GM12865 (cell line): Measurements from ENCODE around the gene IRS2.

Source experiments
- DNase-seq: peaks from one replicate; pipeline ENCODE4 v3.0.0; 2010; ENCODE audit warnings: low read depth
- H3K4me3 ChIP-seq: 2 replicates; pipeline ENCODE4 v1.5.1; 2011; ENCODE audit warnings: mild to moderate bottlenecking, low read depth, low read length, control low read depth
- CTCF ChIP-seq: IDR thresholded peaks from 2 replicates; pipeline ENCODE4 v1.5.1; 2011; ENCODE audit warnings: low read length, control low read depth, low read depth, inconsistent platforms; ENCODE audit not compliant: insufficient read depth; ENCODE audit errors: missing control alignments

IRS2 gene

GRCh38 chr13:109758937-109759480 is 27.4 kb downstream of the IRS2 start:
- no peak for TF ChIP-seq CTCF
- no peak for DNase-seq
- no peak overlapping the region for H3K4me3 ChIP-seq

DNA sequence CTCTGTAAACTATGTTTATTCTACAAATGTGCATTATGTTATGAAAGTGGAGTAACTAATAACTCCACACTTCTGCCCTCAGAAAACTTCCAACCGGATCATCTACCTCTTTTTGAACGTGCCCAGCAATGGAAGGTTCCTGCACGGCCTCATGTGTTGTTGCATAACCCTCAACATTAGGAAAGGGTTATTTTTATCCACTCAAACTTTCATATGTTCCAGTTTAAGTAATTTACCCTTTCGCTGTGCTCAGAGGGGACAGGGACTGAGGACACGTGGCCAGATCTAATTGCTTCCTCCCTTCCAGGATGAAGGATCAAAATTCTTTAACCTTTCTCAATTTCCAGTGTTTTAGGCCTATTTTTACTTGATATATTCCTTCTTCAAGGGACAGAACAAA is 29.6 kb downstream of the IRS2 start:
- no peak for TF ChIP-seq CTCF
- DNase-seq: no peak
- H3K4me3 ChIP-seq: no peak overlapping the region

DNA sequence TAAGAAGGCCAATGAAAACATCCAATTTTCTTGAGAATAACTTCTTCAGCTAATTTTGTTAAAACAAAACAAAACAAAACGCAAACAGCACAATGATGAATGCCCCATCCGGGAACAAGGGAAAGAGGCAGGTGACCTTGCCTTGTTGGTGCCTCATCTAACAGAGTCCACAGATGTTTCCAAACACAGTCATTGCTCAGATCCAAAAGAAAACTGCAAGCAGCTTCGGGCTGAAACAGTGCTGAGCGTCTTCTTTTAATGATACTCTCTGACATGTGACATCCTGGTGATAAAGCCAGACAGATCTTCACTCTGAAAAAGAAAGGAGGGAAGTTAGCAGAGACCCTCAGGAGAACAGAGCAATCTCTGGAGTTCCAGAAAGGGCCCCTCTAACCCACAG is 30.4 kb downstream of the IRS2 start:
- DNase-seq: no peak
- no peak for TF ChIP-seq CTCF
- H3K4me3 ChIP-seq: no peak overlapping the region

DNA sequence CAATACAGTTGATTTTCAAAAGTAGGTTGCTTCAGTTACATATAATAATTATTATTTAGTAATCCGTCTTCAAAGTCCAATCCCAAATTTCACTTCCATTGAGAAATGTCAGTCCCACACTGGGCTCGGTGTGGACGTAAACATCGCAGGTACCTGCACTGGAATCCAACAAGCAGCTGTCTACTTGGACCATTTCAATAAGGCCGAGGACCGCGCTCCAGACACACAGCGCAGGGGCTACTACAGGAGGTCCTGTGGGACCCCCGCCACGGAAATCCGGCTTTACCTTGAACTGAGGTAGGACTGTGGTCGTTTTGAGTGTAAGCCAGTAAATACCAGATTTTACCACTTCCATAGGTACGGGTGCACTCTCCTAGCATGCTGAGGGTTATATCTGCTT is 30.8 kb downstream of the IRS2 start:
- TF ChIP-seq CTCF: no peak

DNA sequence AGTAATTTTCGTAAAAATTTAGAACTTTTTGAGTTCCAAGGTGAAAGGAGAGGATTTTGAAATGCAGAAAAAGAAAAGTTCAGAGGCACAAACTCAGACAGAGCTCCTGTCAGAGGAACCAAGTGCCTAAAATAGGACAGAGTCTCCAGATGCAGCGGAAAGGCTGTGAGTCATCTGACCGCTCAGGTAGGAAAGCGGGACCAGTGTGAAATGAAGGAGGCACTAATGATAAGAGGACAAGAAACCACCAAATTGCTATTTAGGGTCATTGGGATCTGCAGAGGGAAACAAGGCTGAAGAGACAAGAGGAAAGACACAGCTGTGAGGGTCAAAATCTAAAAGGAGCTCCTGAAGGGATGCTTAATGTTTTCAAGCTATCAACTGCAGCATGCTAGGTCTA is 34.9 kb downstream of the IRS2 start:
- no peak for DNase-seq
- no peak for TF ChIP-seq CTCF
- no peak overlapping the region for H3K4me3 ChIP-seq

More for the DNA sequence above, 30.8 kb downstream of the IRS2 start:
- no peak for DNase-seq
- no peak overlapping the region for H3K4me3 ChIP-seq

DNA sequence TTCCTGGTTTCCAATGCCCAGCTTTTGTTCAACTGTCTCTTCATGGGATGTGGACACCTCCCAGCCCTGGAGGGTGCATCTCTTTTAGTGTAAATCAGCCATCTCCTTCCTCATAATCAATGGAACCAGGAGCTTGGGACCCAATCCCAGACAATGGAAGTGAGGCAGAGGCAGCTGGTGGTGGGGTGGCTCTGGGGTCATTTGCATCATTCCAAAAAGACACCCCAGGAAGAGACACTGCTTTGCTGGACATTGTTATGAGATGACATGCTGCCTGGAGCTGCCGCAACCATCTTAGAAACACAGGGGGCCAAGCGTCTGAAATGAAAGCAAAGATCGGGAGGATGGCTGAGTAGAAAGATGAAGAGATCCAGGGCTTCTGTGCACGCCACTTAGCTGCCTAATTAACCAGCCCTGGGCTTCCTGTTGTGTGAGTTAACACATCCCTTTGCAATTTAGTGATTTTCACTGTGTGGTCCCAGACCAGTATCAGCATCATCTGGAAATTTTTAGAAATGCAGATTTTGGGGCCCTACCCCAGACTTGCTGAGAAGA is 36.1 kb downstream of the IRS2 start:
- TF ChIP-seq CTCF: no peak
- DNase-seq: no peak
- no peak overlapping the region for H3K4me3 ChIP-seq

GRCh38 chr13:109749365-109749764 is 37.0 kb downstream of the IRS2 start:
- DNase-seq: no peak
- no peak for TF ChIP-seq CTCF
- no peak overlapping the region for H3K4me3 ChIP-seq
